IPS-NIHi11 (cell line): Measurements from ENCODE around the gene HDHD3.

Source experiments
- DNase-seq: peaks from one replicate; pipeline ENCODE4 v3.0.0; 2012; ENCODE audit warnings: mixed read lengths, low spot score

HDHD3 gene

DNA sequence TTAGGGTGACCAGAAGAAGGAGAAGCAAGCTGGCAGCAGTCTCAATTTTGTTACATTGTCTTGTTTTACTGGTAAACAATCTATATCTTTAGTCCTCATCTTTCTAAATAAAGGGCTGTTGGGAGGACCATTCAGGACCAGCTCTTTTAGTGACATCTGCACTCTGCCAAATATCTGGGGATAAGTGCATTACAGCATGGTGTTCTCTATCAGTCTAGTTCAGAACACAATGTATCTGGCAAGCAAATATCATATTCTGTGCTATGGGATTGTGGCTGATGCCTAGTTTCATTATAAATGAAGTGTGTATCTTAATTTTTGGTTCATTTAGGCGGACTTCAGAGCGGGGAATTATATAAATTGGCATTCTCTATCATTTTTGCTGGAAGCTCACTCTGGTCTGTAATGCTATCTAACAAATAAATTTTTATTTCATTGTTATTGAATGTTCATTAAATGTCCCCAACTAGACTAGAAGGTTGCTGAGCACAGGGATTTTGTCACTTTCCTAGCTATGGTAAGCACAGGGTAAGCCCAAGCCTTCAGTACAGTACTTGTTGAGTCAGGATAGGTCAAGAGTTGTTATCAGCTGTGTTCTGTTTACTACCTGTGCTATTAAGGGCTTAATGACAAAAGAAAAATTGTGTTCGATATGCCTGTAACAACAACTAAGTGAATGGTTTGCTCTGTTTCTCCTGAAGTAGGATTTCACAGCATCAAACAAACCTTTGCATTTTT lies 48.6 kb downstream of the HDHD3 start:
- no peak for DNase-seq

DNA sequence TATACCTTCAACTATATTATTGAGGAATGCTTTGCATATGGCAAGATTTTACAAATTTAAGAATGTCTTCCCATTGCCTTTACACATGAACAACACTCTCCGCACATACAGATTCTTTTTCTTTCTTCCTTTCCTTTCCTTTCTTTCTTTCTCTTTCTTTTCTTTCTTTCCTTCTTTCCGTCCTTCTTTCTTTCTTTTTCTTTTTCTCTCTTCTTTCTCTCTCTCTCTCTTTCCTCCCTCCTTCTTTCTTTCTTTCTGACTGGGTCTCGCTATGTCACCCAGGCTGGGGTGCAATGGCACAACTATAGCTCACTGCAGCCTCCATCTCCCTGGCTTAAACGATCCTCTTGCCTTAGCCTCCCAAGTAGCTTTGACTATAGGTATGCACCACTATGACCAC lies 50.6 kb downstream of the HDHD3 start:
- no peak for DNase-seq
